Effector memory CD8-positive, alpha-beta T cell (primary cell): ENCODE data around the gene TYK2.
"Not testable (repeated sequence)": the region's sequence is repeated elsewhere in the genome, so short reads cannot be mapped to it uniquely, and the experiment has no call there.

Experiments used
- ATAC-seq: fragments of 150-1000 bp; cut with Tn5 transposase; replicated peaks from 2 replicates; pipeline ENCODE4 v1.10.0; 2021; ENCODE audit warnings: mild to moderate bottlenecking, moderate library complexity
- DNase-seq, 3 experiments: peaks; one replicate each; pipeline ENCODE4 v3.0.0; 2021
- H3K27ac Mint-ChIP-seq, 2 donors: one replicate each; pipeline ENCODE4 v1.8.0; 2022; ENCODE audit warnings: mild to moderate bottlenecking in 2 of 2, mixed read lengths in 2 of 2, moderate library complexity in 2 of 2
- H3K27me3 Mint-ChIP-seq, 2 donors: one replicate each; pipeline ENCODE4 v1.8.0; 2022; ENCODE audit warnings: mixed read lengths in 2 of 2
- H3K36me3 Mint-ChIP-seq: one replicate; pipeline ENCODE4 v1.8.0; 2022; ENCODE audit warnings: mild to moderate bottlenecking, moderate library complexity, mixed read lengths; ENCODE audit not compliant: insufficient read depth
- H3K4me1 Mint-ChIP-seq, 2 donors: one replicate each; pipeline ENCODE4 v1.8.0; 2022; ENCODE audit warnings: low read depth in 2 of 2, mixed read lengths in 2 of 2
- H3K4me3 Mint-ChIP-seq, 2 donors: one replicate each; pipeline ENCODE4 v1.8.0; 2022; ENCODE audit warnings: mild to moderate bottlenecking in 2 of 2, mixed read lengths in 2 of 2, moderate library complexity in 2 of 2
- H3K9me3 Mint-ChIP-seq, 2 donors: one replicate each; pipeline ENCODE4 v1.8.0; 2022; ENCODE audit warnings: mixed read lengths in 2 of 2

The TYK2 gene

GRCh38 chr19:10418235-10418484, 37.8 kb upstream of the TYK2 start:
- H3K27me3 Mint-ChIP-seq = peaks cover 40 to 56% of the 10 kb centered on the region in 2 donors
- H3K36me3 Mint-ChIP-seq = peaks cover 37% of the 10 kb centered on the region
- no peak for ATAC-seq
- peak overlapping the region; percentile 62 to 76 for H3K4me3 Mint-ChIP-seq
- DNase-seq = no peak
- peak overlapping the region in 1 of 2 donors; percentile 88 for H3K27ac Mint-ChIP-seq
- no peaks in the 10 kb centered on the region for H3K9me3 Mint-ChIP-seq
- H3K4me1 Mint-ChIP-seq = peaks cover 43 to 44% of the 10 kb centered on the region in 2 donors

- no peaks in the 10 kb centered on the region for H3K9me3 Mint-ChIP-seq
- peak overlapping the region; percentile 62 to 76 for H3K4me3 Mint-ChIP-seq
- H3K27me3 Mint-ChIP-seq = peaks cover 40 to 56% of the 10 kb centered on the region in 2 donors
- DNase-seq (no peak), ATAC-seq (no peak)
- H3K36me3 Mint-ChIP-seq = peaks cover 36% of the 10 kb centered on the region
- H3K4me1 Mint-ChIP-seq = peaks cover 43 to 45% of the 10 kb centered on the region in 2 donors
- H3K27ac Mint-ChIP-seq = peak overlapping the region; percentile 88 to 94
Measured at GRCh38 chr19:10417541-10418234, 37.3 kb upstream of the TYK2 start.

GRCh38 chr19:10416380-10417257, 36.2 kb upstream of the TYK2 start:
- no peaks in the 10 kb centered on the region for H3K9me3 Mint-ChIP-seq
- H3K27me3 Mint-ChIP-seq = peaks cover 32 to 48% of the 10 kb centered on the region in 2 donors
- H3K4me1 Mint-ChIP-seq = peaks cover 45 to 49% of the 10 kb centered on the region in 2 donors

GRCh38 chr19:10416083-10416379, 35.7 kb upstream of the TYK2 start:
- no peak for ATAC-seq

More at GRCh38 chr19:10416380-10417257, 36.2 kb upstream of the TYK2 start:
- peak; percentile 99 for DNase-seq
- Mint-ChIP-seq H3K36me3 (peaks cover 33% of the 10 kb centered on the region), H3K4me3 (peak overlapping the region; percentile 51 to 72), H3K27ac (peak overlapping the region; percentile 93 to 94)
- peak; percentile 73 for ATAC-seq

GRCh38 chr19:10412257-10412977, 32.0 kb upstream of the TYK2 start:
- Mint-ChIP-seq H3K27ac (peak overlapping the region; percentile 86 to 92), H3K4me3 (peak overlapping the region; percentile 62 to 69), H3K27me3 (peaks cover 6 to 10% of the 10 kb centered on the region in 2 donors), H3K4me1 (peaks cover 42 to 45% of the 10 kb centered on the region in 2 donors), H3K9me3 (no peaks in the 10 kb centered on the region), H3K36me3 (peaks cover 12% of the 10 kb centered on the region)
- DNase-seq = no peak
- ATAC-seq = peak; percentile 35

More at GRCh38 chr19:10416083-10416379, 35.7 kb upstream of the TYK2 start:
- no peak for DNase-seq
- H3K9me3 Mint-ChIP-seq = no peaks in the 10 kb centered on the region
- H3K4me3 Mint-ChIP-seq = peak overlapping the region; percentile 51 to 72
- H3K27ac Mint-ChIP-seq = peak overlapping the region; percentile 93 to 94
- peaks cover 27% of the 10 kb centered on the region for H3K36me3 Mint-ChIP-seq
- peaks cover 26 to 42% of the 10 kb centered on the region in 2 donors for H3K27me3 Mint-ChIP-seq
- peaks cover 43 to 45% of the 10 kb centered on the region in 2 donors for H3K4me1 Mint-ChIP-seq

GRCh38 chr19:10411224-10411623, 30.9 kb upstream of the TYK2 start:
- ATAC-seq, H3K36me3 Mint-ChIP-seq, H3K9me3 Mint-ChIP-seq, H3K27me3 Mint-ChIP-seq, DNase-seq: not testable (repeated sequence)
- Mint-ChIP-seq H3K4me3 (peak overlapping the region; percentile 15 to 23), H3K4me1 (peaks cover 40 to 42% of the 10 kb centered on the region in 2 donors), H3K27ac (peak overlapping the region in 1 of 2 donors; percentile 67)

- DNase-seq = peak in 2 of 3 experiments; percentile 47 to 48
- H3K4me1 Mint-ChIP-seq = peaks cover 51 to 55% of the 10 kb centered on the region in 2 donors
- peak; percentile 43 for ATAC-seq
- peaks cover 16% of the 10 kb centered on the region for H3K36me3 Mint-ChIP-seq
- H3K9me3 Mint-ChIP-seq = no peaks in the 10 kb centered on the region
- H3K27me3 Mint-ChIP-seq = no peaks in the 10 kb centered on the region
- H3K27ac Mint-ChIP-seq = peak overlapping the region; percentile 94 to 99
- H3K4me3 Mint-ChIP-seq = peak overlapping the region; percentile 78 to 79
Measured at GRCh38 chr19:10408511-10409283, 28.3 kb upstream of the TYK2 start.

GRCh38 chr19:10407096-10407495, 26.7 kb upstream of the TYK2 start:
- Mint-ChIP-seq H3K4me3 (peak overlapping the region; percentile 96 to 97), H3K36me3 (peaks cover 29% of the 10 kb centered on the region), H3K27ac (peak overlapping the region; percentile 99 to 100), H3K27me3 (no peaks in the 10 kb centered on the region), H3K4me1 (peaks cover 57 to 63% of the 10 kb centered on the region in 2 donors), H3K9me3 (no peaks in the 10 kb centered on the region)
- DNase-seq (no peak), ATAC-seq (no peak)

- peaks cover 60 to 64% of the 10 kb centered on the region in 2 donors for H3K4me1 Mint-ChIP-seq
- H3K27me3 Mint-ChIP-seq = no peaks in the 10 kb centered on the region
- H3K27ac Mint-ChIP-seq = peak overlapping the region; percentile 99 to 100
- H3K9me3 Mint-ChIP-seq = no peaks in the 10 kb centered on the region
- no peak for ATAC-seq
- H3K4me3 Mint-ChIP-seq = peak overlapping the region; percentile 96 to 97
- DNase-seq = no peak
- H3K36me3 Mint-ChIP-seq = peaks cover 35% of the 10 kb centered on the region
Measured at GRCh38 chr19:10406191-10406590, 25.8 kb upstream of the TYK2 start.

- Mint-ChIP-seq H3K27me3 (no peaks in the 10 kb centered on the region), H3K4me1 (peaks cover 61 to 66% of the 10 kb centered on the region in 2 donors), H3K27ac (peak overlapping the region; percentile 99 to 100), H3K4me3 (peak overlapping the region; percentile 96 to 97), H3K9me3 (no peaks in the 10 kb centered on the region), H3K36me3 (peaks cover 39% of the 10 kb centered on the region)
- DNase-seq (no peak), ATAC-seq (no peak)
Measured at GRCh38 chr19:10404888-10405820, 24.8 kb upstream of the TYK2 start.

GRCh38 chr19:10403137-10404021, 23.0 kb upstream of the TYK2 start, which contains the start of gene CDC37:
Gene CDC37 (minus strand): TSS chr19:10403542. CDS start chr19:10403479, 63 bp downstream.
- peak within 1 kb of the TSS; percentile 99 to 100 for H3K27ac Mint-ChIP-seq
- peak; percentile 72 for ATAC-seq
- peak within 1 kb of the TSS; percentile 96 to 97 for H3K4me3 Mint-ChIP-seq
- H3K9me3 Mint-ChIP-seq = no peaks in the 10 kb centered on the region
- H3K4me1 Mint-ChIP-seq = peaks cover 53 to 64% of the 10 kb centered on the region in 2 donors
- DNase-seq = peak; percentile 97 to 99 (median 98)
- H3K36me3 Mint-ChIP-seq = peaks cover 51% of the 10 kb centered on the region
- H3K27me3 Mint-ChIP-seq = no peaks in the 10 kb centered on the region
